Cardiac muscle cell (in vitro differentiated cells and primary cell): ENCODE results near the gene SELENOH. TPM values are rescaled to one million over a fixed set of nuclear protein-coding genes. Genes with fewer than 3 reads are reported as not detected.
A peak's percentile ranks its signal among the peaks of the same experiment; 100 is the strongest.

Experiments used
- DNase-seq, 2 donors: peaks; one replicate each; pipeline versions ENCODE4 v3.0.0 to v3.0.0-alpha.2; 2010 to 2017; ENCODE audit warnings: low read depth in 1 of 2, low spot score in 1 of 2
- H3K27ac ChIP-seq: fragments of 200-600 bp; sonication (generic); 2 replicates; pipeline ENCODE4 v1.5.1; 2016
- H3K27me3 ChIP-seq: fragments of 200-600 bp; sonication (generic); 2 replicates; pipeline ENCODE4 v1.6.0; 2016; ENCODE audit warnings: control low read depth
- H3K36me3 ChIP-seq: fragments of 200-600 bp; sonication (generic); 2 replicates; pipeline ENCODE4 v1.5.1; 2016; ENCODE audit warnings: control low read depth
- H3K4me1 ChIP-seq: fragments of 200-600 bp; sonication (generic); 2 replicates; pipeline ENCODE4 v1.8.1; 2017; ENCODE audit warnings: low read depth, mild to moderate bottlenecking, mixed run types
- H3K4me3 ChIP-seq: fragments of 200-600 bp; sonication (generic); 2 replicates; pipeline ENCODE4 v1.5.1; 2016; ENCODE audit warnings: mild to moderate bottlenecking
- H3K9me3 ChIP-seq: fragments of 200-600 bp; sonication (generic); 2 replicates; pipeline ENCODE4 v1.5.1; 2017; ENCODE audit warnings: low read depth, mild to moderate bottlenecking, control low read depth
- CTCF ChIP-seq: IDR thresholded peaks from 2 replicates; pipeline ENCODE4 v1.5.1; 2012; ENCODE audit warnings: low read depth, mild to moderate bottlenecking, low read length
- polyA plus RNA-seq: library from polyadenylated mRNA; unstranded; fragments of >200 nt; fragmentation: Nextera tagmentation; extraction: Ambion mirVana; gene quantifications from 2 replicates; pipeline ENCODE4 v1.2.1, GENCODE V29; 2016
- total RNA-seq: library from RNA; depleted of rRNA; stranded (reverse); fragments of >200 nt; gene quantifications from 2 replicates; pipeline ENCODE4 v1.2.3, GENCODE V29; 2016

Gene SELENOH
- total and polyA plus RNA-seq, 2 experiments from 2014 or later, result 289 to 311 TPM

- no peak overlapping the region for H3K4me3 ChIP-seq
- no peaks in the 10 kb centered on the region for H3K36me3 ChIP-seq
- H3K27me3 ChIP-seq, result no peaks in the 10 kb centered on the region
- H3K9me3 ChIP-seq, result no peaks in the 10 kb centered on the region
- peak overlapping the region; percentile 100 for H3K27ac ChIP-seq
- DNase-seq, result no peak
- TF ChIP-seq CTCF, result no peak
- H3K4me1 ChIP-seq, result peaks cover 42% of the 10 kb centered on the region
Measured at GRCh38 chr11:57772562-57772961, 31.3 kb downstream of the SELENOH start.

GRCh38 chr11:57773026-57773598, 31.8 kb downstream of the SELENOH start:
- Histone ChIP-seq H3K27ac (peak overlapping the region; percentile 100), H3K4me3 (no peak overlapping the region), H3K9me3 (no peaks in the 10 kb centered on the region), H3K36me3 (no peaks in the 10 kb centered on the region), H3K27me3 (no peaks in the 10 kb centered on the region), H3K4me1 (peaks cover 47% of the 10 kb centered on the region)
- DNase-seq, result no peak
- TF ChIP-seq CTCF, result no peak

GRCh38 chr11:57775491-57775890, 34.2 kb downstream of the SELENOH start:
- H3K4me3 ChIP-seq, result peak overlapping the region; percentile 16
- no peaks in the 10 kb centered on the region for H3K36me3 ChIP-seq
- H3K27ac ChIP-seq, result peak overlapping the region; percentile 100

GRCh38 chr11:57776031-57776521, 34.8 kb downstream of the SELENOH start:
- peak overlapping the region; percentile 100 for H3K27ac ChIP-seq
- DNase-seq, result peak; percentile 72 to 80
- H3K27me3 ChIP-seq, result no peaks in the 10 kb centered on the region
- H3K9me3 ChIP-seq, result no peaks in the 10 kb centered on the region
- H3K4me3 ChIP-seq, result peak overlapping the region; percentile 16
- peaks cover 73% of the 10 kb centered on the region for H3K4me1 ChIP-seq
- TF ChIP-seq CTCF, result no peak
- no peaks in the 10 kb centered on the region for H3K36me3 ChIP-seq

More at GRCh38 chr11:57775491-57775890, 34.2 kb downstream of the SELENOH start:
- DNase-seq, result peak in 1 of 2 donors; percentile 55
- no peak for TF ChIP-seq CTCF
- Histone ChIP-seq H3K27me3 (no peaks in the 10 kb centered on the region), H3K9me3 (no peaks in the 10 kb centered on the region), H3K4me1 (peaks cover 67% of the 10 kb centered on the region)

GRCh38 chr11:57776577-57777210, 35.4 kb downstream of the SELENOH start:
- H3K4me1 ChIP-seq, result peaks cover 79% of the 10 kb centered on the region

More at GRCh38 chr11:57776577-57777210, 35.4 kb downstream of the SELENOH start:
- H3K9me3 ChIP-seq, result no peaks in the 10 kb centered on the region
- H3K27ac ChIP-seq, result peak overlapping the region; percentile 100
- no peaks in the 10 kb centered on the region for H3K27me3 ChIP-seq
- no peak for TF ChIP-seq CTCF
- peak in 1 of 2 donors; percentile 35 for DNase-seq
- no peaks in the 10 kb centered on the region for H3K36me3 ChIP-seq
- no peak overlapping the region for H3K4me3 ChIP-seq
